MM.1S (cell line): Measurements from ENCODE around the gene SERPINB6.

Source experiments
- CTCF ChIP-seq: fragments of 300-600 bp; sonication (generic); IDR thresholded peaks from 2 replicates; pipeline ENCODE4 v1.5.1; 2016; ENCODE audit warnings: antibody characterized with exemption, low read length, mixed read lengths
- EZH2 ChIP-seq: fragments of 300-600 bp; sonication (generic); optimal IDR thresholded peaks from 2 replicates; pipeline ENCODE3; 2017; ENCODE audit warnings: low read depth, mild to moderate bottlenecking, antibody characterized with exemption, low read length, mixed read lengths

- TF ChIP-seq CTCF (no peak), EZH2 (no peak)
Measured at GRCh38 chr6:2900221-2900807, 71.1 kb downstream of the SERPINB6 start.
